Mesodermal cell (in vitro differentiated cells): ENCODE data around the gene DNMBP.

Source experiments
- H3K27ac ChIP-seq: 2 replicates; pipeline ENCODE4 v1.7.0; 2013; ENCODE audit warnings: mild to moderate bottlenecking, low read depth, low read length, moderate library complexity; ENCODE audit not compliant: severe bottlenecking
- H3K36me3 ChIP-seq: 2 replicates; pipeline ENCODE4 v1.7.1; 2013; ENCODE audit warnings: mild to moderate bottlenecking, low read length, moderate library complexity; ENCODE audit not compliant: control insufficient read depth, insufficient read depth
- H3K4me1 ChIP-seq: one replicate; pipeline ENCODE4 v1.7.1; 2013; ENCODE audit warnings: mild to moderate bottlenecking, low read length; ENCODE audit not compliant: insufficient read depth, control insufficient read depth, poor library complexity, severe bottlenecking
- H3K4me3 ChIP-seq: 2 replicates; pipeline ENCODE4 v1.7.0; 2013; ENCODE audit warnings: low read length, control low read depth, mild to moderate bottlenecking; ENCODE audit not compliant: insufficient read depth, poor library complexity, severe bottlenecking; ENCODE audit errors: extremely low read depth
- H3K9me3 ChIP-seq: 2 replicates; pipeline ENCODE4 v1.7.1; 2013; ENCODE audit warnings: mild to moderate bottlenecking, low read length, moderate library complexity; ENCODE audit not compliant: control insufficient read depth
- WGBS, 2 experiments: methylation state at CpG; one replicate each; pipeline ENCODE4 v1.1.5; 2013; ENCODE audit warnings: missing lambda C conversion rate in 2 of 2; ENCODE audit not compliant: insufficient coverage in 2 of 2; 5-methylcytosine and 5-hydroxymethylcytosine counted together

Gene DNMBP

DNA sequence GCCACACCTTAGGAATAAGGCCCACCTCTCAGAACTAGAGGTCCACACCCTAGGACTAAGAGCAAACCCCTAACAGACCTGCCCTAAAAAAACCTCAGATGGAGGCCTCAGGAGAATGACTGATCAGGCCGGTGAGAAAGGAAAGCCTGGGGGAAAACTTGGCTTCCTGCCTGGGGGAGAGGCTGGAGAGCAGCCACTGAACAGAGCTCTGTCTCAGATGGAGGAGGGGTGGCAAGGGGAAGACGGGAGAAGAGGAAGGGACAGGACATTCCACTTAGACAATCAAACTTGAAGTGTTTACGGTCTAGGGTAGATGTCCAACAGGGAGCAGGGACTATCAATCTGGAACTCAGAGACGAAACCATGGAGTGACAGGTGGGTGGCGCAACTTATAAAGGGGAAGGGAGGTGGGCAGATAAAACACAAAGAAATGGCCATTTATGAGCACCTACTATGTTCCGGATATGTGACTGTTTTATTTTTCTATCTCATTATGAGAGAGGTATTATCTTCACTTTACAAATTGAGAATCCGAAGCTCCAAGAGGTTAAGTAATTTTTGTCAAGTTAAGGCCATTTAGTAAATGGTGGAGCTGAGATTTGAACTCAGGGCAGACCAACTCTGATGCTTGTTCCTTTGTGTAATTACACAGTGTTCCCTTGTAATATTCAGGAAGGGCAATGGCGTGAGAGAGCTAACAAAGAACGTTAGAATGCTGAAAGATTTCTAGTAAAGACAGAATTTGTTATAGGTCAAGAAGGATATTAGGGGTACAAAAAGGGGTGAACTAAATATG, 82.6 kb downstream of the DNMBP start:
- Histone ChIP-seq H3K4me1 (peaks cover 31% of the 10 kb centered on the region), H3K36me3 (peaks cover 43% of the 10 kb centered on the region), H3K27ac (no peak overlapping the region), H3K4me3 (no peak overlapping the region), H3K9me3 (no peaks in the 10 kb centered on the region)
- 81 to 100% methylated on average over 5 to 6 of the region's 9 CpGs for WGBS, 2 experiments

DNA sequence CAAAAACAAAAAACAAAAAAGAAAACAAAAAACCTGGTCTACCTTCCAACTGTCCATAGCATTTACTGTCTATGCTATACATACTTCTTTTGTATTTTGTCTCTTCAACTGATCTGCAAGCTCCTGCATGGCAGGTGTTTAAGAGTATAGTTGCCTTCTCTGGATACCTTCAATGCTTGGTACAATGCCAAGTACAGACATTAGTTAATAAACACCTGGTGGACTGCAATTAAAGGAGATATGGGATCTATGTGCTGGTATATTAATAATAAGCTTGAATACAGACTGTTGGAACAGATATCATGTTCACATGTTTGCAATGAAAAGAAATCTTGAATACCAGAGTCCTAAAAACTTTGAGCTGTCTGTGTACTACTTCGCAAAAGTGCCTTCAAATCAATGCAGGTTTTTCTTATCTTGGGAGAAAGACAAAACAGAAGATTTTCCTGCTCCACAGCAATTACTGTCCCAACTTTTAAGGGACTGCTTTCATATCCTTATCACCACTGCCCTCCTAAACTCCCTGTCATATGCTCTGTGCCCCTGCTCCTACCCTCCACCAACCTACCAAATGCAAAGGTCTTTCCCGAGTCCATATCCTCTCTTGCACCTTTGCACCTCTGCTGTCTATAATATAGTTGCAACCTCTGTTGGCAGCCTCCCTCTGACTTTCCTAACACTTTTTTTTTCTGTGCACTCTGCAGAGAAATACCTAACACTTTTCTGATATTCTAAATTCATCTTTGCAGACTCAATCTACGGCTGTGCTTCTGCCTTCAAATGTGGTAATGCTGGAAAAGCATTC, 85.1 kb downstream of the DNMBP start:
- Histone ChIP-seq H3K4me3 (no peak overlapping the region), H3K36me3 (peaks cover 53% of the 10 kb centered on the region), H3K9me3 (no peaks in the 10 kb centered on the region), H3K4me1 (peaks cover 28% of the 10 kb centered on the region), H3K27ac (no peak overlapping the region)
- WGBS, 2 experiments: 87 to 96% methylated on average over 1 to 3 of the region's 3 CpGs

DNA sequence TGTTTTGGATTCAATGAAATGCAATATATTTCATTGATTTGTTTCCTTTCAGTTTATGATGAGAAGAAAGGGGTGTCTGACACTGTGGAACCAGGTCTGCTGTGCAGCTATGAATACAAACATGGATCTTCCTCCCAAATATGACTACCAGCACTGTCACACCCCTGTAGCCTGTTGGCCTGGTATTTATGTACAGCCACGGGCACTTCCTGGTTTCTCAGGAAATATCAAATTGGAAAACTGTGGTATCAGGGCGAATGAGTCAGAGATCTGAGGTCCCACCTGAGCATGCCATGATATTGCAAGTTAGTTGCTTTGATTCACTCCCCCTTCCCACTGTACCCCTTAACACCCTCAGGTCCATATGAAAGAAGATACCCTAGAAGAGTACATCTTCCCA, 87.8 kb downstream of the DNMBP start:
- Histone ChIP-seq H3K4me3 (no peak overlapping the region), H3K36me3 (peaks cover 42% of the 10 kb centered on the region)
- 90 to 100% methylated on average over 2 of the region's 2 CpGs for WGBS, 2 experiments

DNA sequence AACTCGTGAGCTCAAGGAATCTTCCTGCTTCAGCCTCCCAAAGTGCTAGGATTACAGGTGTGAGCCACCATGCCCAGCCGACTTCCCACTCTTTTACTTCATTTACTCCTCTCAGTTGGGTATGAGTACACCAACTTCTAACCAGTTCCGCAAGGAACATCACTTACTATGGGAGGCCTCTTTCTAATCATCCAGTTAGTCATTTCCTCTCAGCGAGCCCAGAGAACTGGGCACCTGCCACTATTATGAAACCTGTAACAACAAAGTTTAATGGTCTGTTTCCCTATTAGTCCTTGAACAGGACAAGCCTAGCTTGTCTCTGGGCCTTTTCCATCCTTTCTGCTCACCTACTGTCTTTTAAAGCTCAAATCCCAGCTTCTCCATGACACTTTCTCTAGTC, 88.8 kb downstream of the DNMBP start:
- H3K4me1 ChIP-seq: peaks cover 26% of the 10 kb centered on the region
- H3K27ac ChIP-seq: no peak overlapping the region
- H3K4me3 ChIP-seq: no peak overlapping the region
- H3K9me3 ChIP-seq: no peaks in the 10 kb centered on the region
- H3K36me3 ChIP-seq: peaks cover 50% of the 10 kb centered on the region
- 95 to 100% methylated on average over 4 of the region's 4 CpGs for WGBS, 2 experiments

More for the DNA sequence above, 87.8 kb downstream of the DNMBP start:
- Histone ChIP-seq H3K27ac (no peak overlapping the region), H3K4me1 (peaks cover 32% of the 10 kb centered on the region), H3K9me3 (no peaks in the 10 kb centered on the region)

DNA sequence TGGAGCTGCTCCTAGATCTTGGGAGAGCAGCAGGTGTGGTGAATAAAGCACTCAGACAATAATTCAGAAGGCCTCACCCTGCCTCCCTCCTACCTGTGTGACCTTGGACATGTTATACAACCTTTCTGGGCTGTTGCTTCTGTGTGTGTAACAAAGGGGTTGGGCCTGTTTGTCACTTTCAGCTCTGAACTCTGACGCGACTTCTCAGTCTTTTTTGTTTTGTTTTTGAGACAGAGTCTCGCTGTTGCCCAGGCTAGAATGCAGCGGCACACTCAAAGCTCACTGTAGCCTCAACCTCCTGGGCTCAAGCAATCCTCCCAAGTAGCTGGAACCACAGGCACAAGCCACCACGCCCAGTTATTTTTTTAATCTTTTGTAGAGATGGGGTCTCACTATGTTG, 89.3 kb downstream of the DNMBP start:
- WGBS, 2 experiments: 87 to 88% methylated on average over 3 to 4 of the region's 5 CpGs
- Histone ChIP-seq H3K9me3 (no peaks in the 10 kb centered on the region), H3K36me3 (peaks cover 52% of the 10 kb centered on the region), H3K4me1 (peaks cover 27% of the 10 kb centered on the region), H3K27ac (no peak overlapping the region), H3K4me3 (no peak overlapping the region)

DNA sequence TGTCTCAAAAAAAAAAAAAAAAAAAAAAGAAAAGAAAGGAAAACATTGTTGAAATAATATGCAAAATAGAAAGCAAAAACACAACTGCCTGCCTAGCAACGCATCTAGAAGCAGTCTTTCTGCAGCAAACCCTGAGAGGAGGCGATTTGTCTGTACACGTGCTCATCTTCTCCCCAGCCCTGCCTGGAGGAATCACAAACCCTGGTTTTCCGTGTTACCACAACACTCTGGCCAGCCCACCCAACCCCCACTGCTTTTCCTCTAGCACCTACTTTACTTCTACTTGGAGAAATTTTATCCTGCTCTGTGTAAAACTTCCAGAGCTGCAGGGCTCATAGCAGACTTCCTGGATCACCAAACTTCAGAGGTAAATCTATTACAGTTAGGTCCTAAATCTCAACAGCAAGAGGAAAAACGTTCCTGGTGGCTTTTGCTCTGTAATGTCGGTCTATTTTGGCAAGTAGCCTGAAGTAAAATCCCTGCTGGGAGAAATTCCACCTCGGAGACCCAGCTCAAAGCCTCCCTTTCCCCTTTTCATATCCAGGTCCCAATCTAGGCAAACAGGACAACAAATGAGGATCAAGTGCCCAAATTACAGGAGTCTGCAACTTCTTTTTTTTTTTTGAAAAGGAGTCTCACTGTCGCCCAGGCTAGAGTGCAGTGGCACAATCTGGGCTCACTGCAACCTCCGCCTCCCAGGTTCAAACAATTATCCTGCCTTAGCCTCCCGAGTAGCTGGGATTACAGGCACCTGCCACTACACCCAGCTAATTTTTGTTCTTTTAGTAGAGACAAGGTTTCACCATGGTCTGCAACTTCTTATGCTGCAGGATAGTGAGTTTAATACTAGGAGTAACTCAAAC, 91.6 kb downstream of the DNMBP start:
- Histone ChIP-seq H3K9me3 (no peaks in the 10 kb centered on the region), H3K36me3 (peaks cover 45% of the 10 kb centered on the region), H3K27ac (peak overlapping the region; percentile 89), H3K4me3 (peak overlapping the region; percentile 17), H3K4me1 (peaks cover 32% of the 10 kb centered on the region)
- 5 to 19% methylated on average over 4 to 7 of the region's 10 CpGs for WGBS, 2 experiments

DNA sequence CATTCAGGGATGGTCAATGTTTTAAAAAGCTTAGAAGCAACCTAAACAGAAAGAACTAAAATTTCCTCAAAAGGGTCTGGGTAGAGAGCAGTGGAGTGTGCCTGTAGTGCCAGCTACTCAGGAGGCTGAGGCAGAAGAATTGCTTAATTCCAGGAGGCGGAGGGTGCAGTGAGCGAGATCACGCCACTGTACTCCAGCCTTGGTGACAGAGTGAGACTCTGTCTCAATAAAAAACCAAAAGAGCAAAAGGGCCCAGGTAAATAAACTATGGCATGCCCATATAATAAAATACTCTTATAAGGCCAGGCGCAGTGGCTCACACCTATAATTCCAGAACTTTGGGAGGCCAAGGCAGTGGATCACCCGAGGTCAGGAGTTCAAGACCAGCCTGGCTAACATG, 93.0 kb downstream of the DNMBP start:
- H3K9me3 ChIP-seq: no peaks in the 10 kb centered on the region
- peaks cover 41% of the 10 kb centered on the region for H3K36me3 ChIP-seq
- H3K4me3 ChIP-seq: no peak overlapping the region
- 91% methylated on average over 4 to 5 of the region's 5 CpGs for WGBS, 2 experiments
- no peak overlapping the region for H3K27ac ChIP-seq
- peaks cover 34% of the 10 kb centered on the region for H3K4me1 ChIP-seq

DNA sequence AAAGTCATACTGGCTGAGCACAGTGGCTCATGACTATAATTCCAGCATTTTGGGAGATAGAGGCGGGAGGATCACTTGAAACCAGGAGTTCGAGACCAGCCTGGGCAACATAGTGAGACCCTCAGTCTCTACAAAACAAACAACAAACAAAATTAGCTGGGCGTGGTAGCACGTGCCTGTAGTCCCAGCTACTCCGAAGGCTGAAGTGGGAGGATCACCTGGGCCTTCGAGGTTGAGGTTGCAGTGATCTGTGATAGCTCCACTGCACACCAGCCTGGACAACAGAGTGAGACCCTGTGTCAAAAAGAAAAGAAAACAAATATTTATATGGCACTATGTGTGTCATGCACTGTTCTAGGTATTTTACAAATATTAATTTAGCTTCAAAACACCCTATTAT, 94.3 kb downstream of the DNMBP start:
- peaks cover 35% of the 10 kb centered on the region for H3K36me3 ChIP-seq

DNA sequence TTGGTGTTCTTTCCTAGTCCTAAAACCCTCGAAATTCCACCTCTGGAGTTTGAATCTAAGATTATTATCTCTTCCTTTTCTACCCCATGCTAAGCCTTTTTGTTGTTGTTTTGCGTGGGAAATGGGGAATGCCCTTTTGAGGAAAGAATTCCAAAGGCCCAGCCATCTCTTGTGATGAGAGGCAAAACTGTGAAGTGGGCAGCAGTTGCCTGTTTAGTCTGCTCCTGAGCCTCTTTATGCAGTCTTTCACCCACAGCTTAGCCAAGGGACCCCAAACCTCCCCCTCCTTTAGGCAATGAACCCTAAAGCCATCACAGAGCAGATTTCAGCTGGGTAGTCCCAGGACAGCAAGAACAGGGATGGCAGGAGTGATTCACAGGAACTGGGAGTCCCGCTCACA, 95.5 kb downstream of the DNMBP start:
- no peaks in the 10 kb centered on the region for H3K9me3 ChIP-seq
- H3K36me3 ChIP-seq: peaks cover 33% of the 10 kb centered on the region
- peak overlapping the region; percentile 85 for H3K27ac ChIP-seq
- WGBS, 2 experiments: no CpG with 5 or more reads among the region's 3 CpGs
- peaks cover 30% of the 10 kb centered on the region for H3K4me1 ChIP-seq
- peak overlapping the region; percentile 36 for H3K4me3 ChIP-seq

More for the DNA sequence above, 94.3 kb downstream of the DNMBP start:
- Histone ChIP-seq H3K4me1 (peaks cover 30% of the 10 kb centered on the region), H3K4me3 (no peak overlapping the region), H3K9me3 (no peaks in the 10 kb centered on the region), H3K27ac (no peak overlapping the region)
- 96 to 100% methylated on average over 2 to 4 of the region's 6 CpGs for WGBS, 2 experiments

DNA sequence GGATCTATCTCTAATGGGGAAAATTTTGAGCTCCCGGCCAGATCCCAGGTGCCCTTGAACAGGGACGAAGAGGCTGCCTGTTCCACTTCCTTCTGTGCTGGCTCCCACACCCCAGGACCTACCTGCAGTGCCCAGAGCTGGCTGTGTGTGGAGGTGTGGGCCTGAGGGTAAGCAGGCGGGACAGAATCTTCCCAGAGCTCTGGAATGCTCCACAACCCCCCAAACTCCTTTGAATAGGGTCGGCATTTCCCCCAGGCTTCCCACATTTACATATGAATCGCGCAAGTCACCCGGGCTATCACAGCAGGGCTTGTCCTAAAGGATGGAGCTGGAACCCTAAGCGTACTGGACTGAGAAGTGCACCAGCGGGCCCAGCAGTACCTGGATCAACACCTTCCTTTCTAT, 95.9 kb downstream of the DNMBP start:
- Histone ChIP-seq H3K4me1 (peaks cover 31% of the 10 kb centered on the region), H3K36me3 (peaks cover 37% of the 10 kb centered on the region), H3K9me3 (no peaks in the 10 kb centered on the region), H3K27ac (peak overlapping the region; percentile 85), H3K4me3 (peak overlapping the region; percentile 36)
- 2 to 6% methylated on average over 8 of the region's 9 CpGs for WGBS, 2 experiments
